H1 (cell line): ENCODE results near the gene KCNIP3.

ENCODE experiments used
- CHD1 ChIP-seq: IDR thresholded peaks from 2 replicates; pipeline ENCODE4 v1.6.1; 2012; ENCODE audit warnings: low read depth, low read length, improper control_type of control experiment
- CREB1 ChIP-seq: IDR thresholded peaks from 2 replicates; pipeline ENCODE4 v1.6.1; 2012; ENCODE audit warnings: inconsistent platforms
- EP300 ChIP-seq, 2 experiments: IDR thresholded peaks; 1 replicate in 1 of 2; 2 replicates in 1 of 2; pipeline ENCODE4 v1.6.1; 2011 to 2012; ENCODE audit warnings: low read depth in 2 of 2, low read length in 2 of 2, mild to moderate bottlenecking in 2 of 2, borderline replicate concordance in 1 of 2, inconsistent platforms in 1 of 2, moderate library complexity in 1 of 2
- RFX5 ChIP-seq: IDR thresholded peaks from 2 replicates; pipeline ENCODE4 v1.6.1; 2011; ENCODE audit warnings: low read depth, low read length, improper control_type of control experiment, borderline replicate concordance
- SUZ12 ChIP-seq: fragments of 200-600 bp; sonication (generic); IDR thresholded peaks from 2 replicates; pipeline ENCODE4 v1.6.1; 2012; ENCODE audit warnings: mild to moderate bottlenecking, inconsistent platforms, low read length, moderate library complexity, mixed read lengths
- TBP ChIP-seq: IDR thresholded peaks from 2 replicates; pipeline ENCODE4 v1.6.1; 2011; ENCODE audit warnings: low read depth, low read length, improper control_type of control experiment
- ZNF274 ChIP-seq: IDR thresholded peaks from 2 replicates; pipeline ENCODE4 v1.7.0; 2012; ENCODE audit warnings: low read length, borderline replicate concordance; ENCODE audit errors: extremely low read depth
- TF ChIP-seq, protein P1 (sequence below), 3 experiments: IDR thresholded peaks; 1 replicate in 2 of 3; 2 replicates in 1 of 3; pipeline versions ENCODE4 v1.5.1 to v1.6.1; 2011; ENCODE audit warnings: low read length in 3 of 3, mild to moderate bottlenecking in 3 of 3, inconsistent platforms in 2 of 3, low read depth in 1 of 3, moderate library complexity in 1 of 3; ENCODE audit not compliant: insufficient read depth in 1 of 3; ENCODE audit errors: control extremely low read depth in 1 of 3

DNA sequence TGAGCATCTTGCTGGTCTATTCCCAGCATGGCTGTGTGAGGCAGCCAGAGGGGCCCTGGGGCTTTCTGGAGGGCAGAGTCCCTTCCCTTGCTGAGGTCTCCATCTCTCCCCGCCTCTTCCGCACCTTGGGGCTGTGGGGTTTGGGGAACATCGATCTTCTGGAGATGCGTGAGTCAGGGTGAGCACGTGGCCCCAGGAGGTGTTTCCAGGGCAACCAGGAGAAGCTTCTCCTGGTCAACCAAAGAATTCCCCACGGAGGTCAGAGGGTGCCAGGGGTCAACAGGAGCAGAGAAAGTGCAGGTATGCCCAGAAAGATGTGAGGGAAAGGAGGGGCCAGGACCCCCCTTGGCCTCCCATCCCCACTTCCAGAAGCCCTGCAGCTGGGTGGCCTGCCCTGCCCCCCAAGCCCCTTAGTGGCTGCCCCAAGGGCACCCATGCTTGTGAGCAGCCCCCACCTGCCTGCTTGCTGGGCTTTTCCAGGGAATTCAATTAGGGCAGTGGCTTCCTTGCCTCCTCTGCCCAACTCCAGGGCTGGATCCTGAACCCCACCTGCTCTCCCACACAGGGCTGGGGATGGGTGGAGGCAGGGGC is 25.7 kb upstream of the KCNIP3 start:
- TF ChIP-seq EP300 (IDR thresholded peaks at IDR 0.05; ENCODE audit: borderline replicate concordance in 1 of 2, low read depth in 2 of 2, low read length in 2 of 2) (no peak), CREB1 (no peak), SUZ12 (no peak), TBP (no peak), CHD1 (no peak), ZNF274 (no peak), RFX5 (no peak)
- TF ChIP-seq, protein P1, sequence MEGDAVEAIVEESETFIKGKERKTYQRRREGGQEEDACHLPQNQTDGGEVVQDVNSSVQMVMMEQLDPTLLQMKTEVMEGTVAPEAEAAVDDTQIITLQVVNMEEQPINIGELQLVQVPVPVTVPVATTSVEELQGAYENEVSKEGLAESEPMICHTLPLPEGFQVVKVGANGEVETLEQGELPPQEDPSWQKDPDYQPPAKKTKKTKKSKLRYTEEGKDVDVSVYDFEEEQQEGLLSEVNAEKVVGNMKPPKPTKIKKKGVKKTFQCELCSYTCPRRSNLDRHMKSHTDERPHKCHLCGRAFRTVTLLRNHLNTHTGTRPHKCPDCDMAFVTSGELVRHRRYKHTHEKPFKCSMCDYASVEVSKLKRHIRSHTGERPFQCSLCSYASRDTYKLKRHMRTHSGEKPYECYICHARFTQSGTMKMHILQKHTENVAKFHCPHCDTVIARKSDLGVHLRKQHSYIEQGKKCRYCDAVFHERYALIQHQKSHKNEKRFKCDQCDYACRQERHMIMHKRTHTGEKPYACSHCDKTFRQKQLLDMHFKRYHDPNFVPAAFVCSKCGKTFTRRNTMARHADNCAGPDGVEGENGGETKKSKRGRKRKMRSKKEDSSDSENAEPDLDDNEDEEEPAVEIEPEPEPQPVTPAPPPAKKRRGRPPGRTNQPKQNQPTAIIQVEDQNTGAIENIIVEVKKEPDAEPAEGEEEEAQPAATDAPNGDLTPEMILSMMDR (IDR thresholded peaks at IDR 0.05; ENCODE audit: control extremely low read depth in 1 of 3, insufficient read depth in 1 of 3, low read depth in 1 of 3, low read length in 3 of 3) = no peak
